ENCODE results near the gene PIK3CB. TPM values are rescaled to one million over a fixed set of nuclear protein-coding genes. Genes with fewer than 3 reads are reported as not detected.
"Not testable (repeated sequence)": the region's sequence is repeated elsewhere in the genome, so short reads cannot be mapped to it uniquely, and the experiment has no call there.

Gene PIK3CB
- total and polyA plus RNA-seq, 4 donors = 12.8 to 41.9 (median 27.5) TPM

- peak overlapping the region in 1 of 2 donors; percentile 59 for H3K9ac ChIP-seq (ENCODE audit: insufficient read depth in 1 of 2, low read length in 2 of 2)
- no peak for TF ChIP-seq CTCF (IDR thresholded peaks at IDR 0.05; ENCODE audit: control extremely low read depth, extremely low read depth)
- no peaks in the 10 kb centered on the region for H3K36me3 ChIP-seq (ENCODE audit: control insufficient read depth in 4 of 4, insufficient read depth in 4 of 4, low read length in 4 of 4)
- DNase-seq = peak; percentile 40 to 56 (median 49)
- no peaks in the 10 kb centered on the region for H3K27me3 ChIP-seq (ENCODE audit: control insufficient read depth in 3 of 3, insufficient read depth in 3 of 3, low read length in 2 of 3)
- no peaks in the 10 kb centered on the region for H3K9me3 ChIP-seq (ENCODE audit: control insufficient read depth in 4 of 4, insufficient read depth in 3 of 4, low read length in 3 of 4)
- ATAC-seq (ENCODE audit: insufficient read depth, low FRiP score) = peak; percentile 50
- 0% methylated on average over 43 of the region's 43 CpGs for WGBS, 2 donors
- H3K4me1 ChIP-seq (ENCODE audit: control insufficient read depth in 5 of 5, insufficient read depth in 5 of 5, low read length in 5 of 5) = peaks cover 0 to 15% (median 0%) of the 10 kb centered on the region in 5 donors
- peak overlapping the region; percentile 85 for H3K4me3 ChIP-seq
- H3K27ac ChIP-seq (ENCODE audit: low read depth in 1 of 2, low read length in 1 of 2) = peak overlapping the region; percentile 95 to 96
Observed at GRCh38 chr3:138833899-138834595, 681 bp downstream of the PIK3CB start.

DNA sequence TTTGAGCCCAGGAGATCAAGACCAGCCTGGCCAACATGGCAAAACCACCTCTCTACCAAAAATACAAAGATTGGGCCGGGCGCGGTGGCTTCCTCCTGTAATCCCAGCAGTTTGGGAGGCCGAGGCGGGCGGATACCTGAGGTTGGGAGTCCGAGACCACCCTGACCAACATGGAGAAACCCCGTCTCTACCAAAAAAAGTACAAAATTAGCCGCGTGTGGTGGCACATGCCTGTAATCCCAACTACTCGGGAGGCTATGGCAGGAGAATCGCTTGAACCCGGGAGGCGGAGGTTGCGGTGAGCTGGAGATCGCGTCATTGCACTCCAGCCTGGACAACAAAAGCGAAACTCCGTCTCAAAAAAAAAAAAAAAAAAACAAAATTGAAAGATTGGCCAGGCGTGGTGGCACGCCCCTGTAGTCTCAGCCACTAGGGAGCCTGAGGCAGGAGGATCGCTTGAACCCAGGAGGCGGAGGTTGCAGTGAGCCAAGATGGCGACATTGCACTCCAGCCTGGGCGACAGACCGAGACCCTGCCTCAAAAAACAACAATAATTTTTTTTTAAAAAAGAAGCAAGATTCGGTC, 2.2 kb downstream of the PIK3CB start:
- not testable (repeated sequence) for H3K36me3 ChIP-seq (ENCODE audit: control insufficient read depth in 4 of 4, insufficient read depth in 4 of 4, low read length in 4 of 4); H3K27me3 ChIP-seq (ENCODE audit: control insufficient read depth in 3 of 3, insufficient read depth in 3 of 3, low read length in 2 of 3); DNase-seq; H3K4me3 ChIP-seq; H3K9me3 ChIP-seq (ENCODE audit: control insufficient read depth in 4 of 4, insufficient read depth in 3 of 4, low read length in 3 of 4); H3K27ac ChIP-seq (ENCODE audit: low read depth in 1 of 2, low read length in 1 of 2); H3K9ac ChIP-seq (ENCODE audit: insufficient read depth in 1 of 2, low read length in 2 of 2); ATAC-seq (ENCODE audit: insufficient read depth, low FRiP score)
- 96 to 97% methylated on average over 26 to 27 of the region's 27 CpGs for WGBS, 2 donors
- H3K4me1 ChIP-seq (ENCODE audit: control insufficient read depth in 5 of 5, insufficient read depth in 5 of 5, low read length in 5 of 5) = peaks cover 0 to 15% (median 0%) of the 10 kb centered on the region in 5 donors

DNA sequence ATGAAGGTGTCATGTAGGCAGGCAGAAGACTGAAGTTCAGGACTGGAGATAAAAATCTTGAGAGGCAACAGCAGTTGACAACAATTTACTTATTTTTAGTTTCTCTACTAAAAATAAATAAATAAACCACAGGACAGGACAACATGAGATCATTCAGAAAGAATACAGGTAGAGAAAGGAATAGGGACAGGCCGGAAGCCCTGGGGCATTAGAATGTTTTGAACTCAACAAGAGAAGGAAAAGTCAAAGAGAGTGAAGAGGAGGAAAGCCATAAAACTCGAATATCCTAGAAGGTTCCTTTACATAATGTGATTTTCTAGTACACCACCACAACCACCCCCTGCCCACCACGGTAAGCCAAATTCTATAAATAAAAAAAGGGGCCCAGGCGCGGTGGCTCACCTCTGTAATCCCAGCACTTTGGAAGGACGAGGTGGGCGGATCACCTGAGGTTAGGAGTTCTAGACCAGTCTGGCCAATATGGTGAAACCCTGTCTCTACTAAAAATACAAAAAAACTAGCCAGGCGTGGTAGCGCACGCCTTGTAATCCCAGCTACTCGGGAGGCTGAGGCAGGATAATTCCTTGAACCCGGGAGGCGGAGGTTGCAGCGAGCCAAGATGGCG, 4.7 kb downstream of the PIK3CB start:
- Histone ChIP-seq H3K4me1 (ENCODE audit: control insufficient read depth in 5 of 5, insufficient read depth in 5 of 5, low read length in 5 of 5) (peaks cover 0 to 9% (median 0%) of the 10 kb centered on the region in 5 donors), H3K9me3 (ENCODE audit: control insufficient read depth in 4 of 4, insufficient read depth in 3 of 4, low read length in 3 of 4) (no peaks in the 10 kb centered on the region), H3K9ac (ENCODE audit: insufficient read depth in 1 of 2, low read length in 2 of 2) (no peak overlapping the region), H3K27ac (ENCODE audit: low read depth in 1 of 2, low read length in 1 of 2) (no peak overlapping the region), H3K4me3 (no peak overlapping the region), H3K36me3 (ENCODE audit: control insufficient read depth in 4 of 4, insufficient read depth in 4 of 4, low read length in 4 of 4) (no peaks in the 10 kb centered on the region), H3K27me3 (ENCODE audit: control insufficient read depth in 3 of 3, insufficient read depth in 3 of 3, low read length in 2 of 3) (no peaks in the 10 kb centered on the region)
- WGBS, 2 donors = 97 to 98% methylated on average over 15 of the region's 15 CpGs
- DNase-seq (no peak), ATAC-seq (ENCODE audit: insufficient read depth, low FRiP score) (no peak)
- no peak for TF ChIP-seq CTCF (IDR thresholded peaks at IDR 0.05; ENCODE audit: control extremely low read depth, extremely low read depth)

- no peaks in the 10 kb centered on the region for H3K27me3 ChIP-seq (ENCODE audit: control insufficient read depth in 3 of 3, insufficient read depth in 3 of 3, low read length in 2 of 3)
- H3K9me3 ChIP-seq (ENCODE audit: control insufficient read depth in 4 of 4, insufficient read depth in 3 of 4, low read length in 3 of 4) = no peaks in the 10 kb centered on the region
- no peak overlapping the region for H3K9ac ChIP-seq (ENCODE audit: insufficient read depth in 1 of 2, low read length in 2 of 2)
- 94 to 95% methylated on average over 3 of the region's 3 CpGs for WGBS, 2 donors
- no peaks in the 10 kb centered on the region for H3K36me3 ChIP-seq (ENCODE audit: control insufficient read depth in 4 of 4, insufficient read depth in 4 of 4, low read length in 4 of 4)
- peaks cover 0 to 7% (median 2%) of the 10 kb centered on the region in 5 donors for H3K4me1 ChIP-seq (ENCODE audit: control insufficient read depth in 5 of 5, insufficient read depth in 5 of 5, low read length in 5 of 5)
- no peak overlapping the region for H3K4me3 ChIP-seq
- DNase-seq (no peak), ATAC-seq (ENCODE audit: insufficient read depth, low FRiP score) (no peak)
- no peak for TF ChIP-seq CTCF (IDR thresholded peaks at IDR 0.05; ENCODE audit: control extremely low read depth, extremely low read depth)
- H3K27ac ChIP-seq (ENCODE audit: low read depth in 1 of 2, low read length in 1 of 2) = no peak overlapping the region
Observed at GRCh38 chr3:138829097-138829496, 5.6 kb downstream of the PIK3CB start.

Measured in lung (tissue), 12 donors.